ENCODE data around the gene STAMBP.
A peak's percentile ranks its signal among the peaks of the same experiment; 100 is the strongest.

The STAMBP gene

GRCh38 chr2:73906847-73907505, 78.2 kb downstream of the STAMBP start:
- DNase-seq (ENCODE audit: low read depth, low spot score), result no peak

- DNase-seq (ENCODE audit: low read depth, low spot score), result peak; percentile 25
Measured at GRCh38 chr2:73907840-73908452, 79.2 kb downstream of the STAMBP start.

DNA sequence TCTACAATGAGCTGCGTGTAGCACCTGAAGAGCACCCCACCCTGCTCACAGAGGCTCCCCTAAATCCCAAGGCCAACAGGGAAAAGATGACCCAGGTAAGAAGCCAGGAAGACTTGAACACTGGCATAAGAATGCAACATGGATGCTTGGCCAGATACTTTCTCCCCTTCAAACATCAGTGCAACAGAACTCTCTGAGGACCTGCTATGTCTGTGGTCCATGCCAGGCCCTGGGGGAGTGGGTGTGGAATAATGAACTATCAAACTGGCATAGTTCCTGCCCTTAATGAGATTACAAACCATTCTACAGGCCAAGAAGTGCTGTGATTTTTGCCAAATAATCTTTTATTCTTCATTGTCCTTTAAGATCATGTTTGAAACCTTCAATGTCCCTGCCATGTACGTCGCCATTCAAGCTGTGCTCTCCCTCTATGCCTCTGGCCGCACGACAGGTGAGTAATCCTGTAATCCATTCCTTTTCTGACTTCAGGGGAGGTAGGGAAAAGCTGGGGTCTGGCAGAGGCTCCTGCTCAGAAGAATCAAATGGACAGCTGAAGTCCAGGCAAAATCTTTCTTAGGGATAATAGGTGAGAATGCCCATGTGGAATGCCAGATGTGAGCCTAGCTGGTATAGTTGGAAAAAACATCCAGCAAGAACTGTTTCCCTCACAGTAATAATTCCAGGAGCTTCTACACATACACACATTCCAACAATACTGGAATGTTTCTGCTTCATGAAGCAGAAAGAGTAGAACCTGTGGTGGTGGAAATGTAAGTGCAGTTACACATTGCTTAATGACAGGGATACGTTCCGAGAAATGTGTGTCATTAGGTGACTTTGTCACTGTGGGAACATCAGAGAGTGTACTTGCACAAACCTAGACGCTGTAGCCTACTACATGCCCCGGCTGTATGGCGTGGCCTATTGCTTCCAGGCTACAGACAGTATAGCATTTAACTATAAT, 80.2 kb downstream of the STAMBP start:
- no peak for DNase-seq (ENCODE audit: low read depth, low spot score)

DNA sequence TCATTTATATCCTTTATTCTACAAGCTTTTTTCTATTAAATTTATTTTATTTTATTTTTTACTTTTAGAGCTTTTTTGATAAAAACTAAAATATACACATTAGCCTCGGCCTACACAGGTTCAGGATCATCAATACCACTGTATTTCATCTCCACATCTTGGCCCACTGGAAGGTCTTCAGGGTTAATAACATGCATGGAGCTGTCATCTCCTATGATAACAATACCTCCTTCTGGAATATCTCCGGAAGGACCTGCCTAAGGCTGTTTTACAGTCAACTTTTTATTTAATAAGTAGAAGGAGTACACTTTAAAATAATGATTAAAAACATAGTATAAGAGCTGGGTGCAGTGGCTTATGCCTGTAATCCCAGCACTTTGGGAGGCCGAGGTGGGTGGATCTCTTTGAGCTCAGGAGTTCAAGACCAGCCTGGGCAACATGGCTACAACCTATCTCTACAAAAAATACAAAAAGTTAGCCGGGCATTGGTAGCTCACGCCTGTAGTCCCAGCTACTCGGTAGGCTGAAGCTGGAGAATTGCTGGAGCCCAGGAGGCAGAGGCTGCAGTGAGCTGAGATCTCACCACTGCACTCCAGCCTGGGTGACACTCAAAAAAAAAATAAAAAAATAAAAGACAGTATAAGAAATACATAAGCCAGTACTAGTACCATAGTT, 82.2 kb downstream of the STAMBP start:
- no peak for DNase-seq (ENCODE audit: low read depth, low spot score)

DNA sequence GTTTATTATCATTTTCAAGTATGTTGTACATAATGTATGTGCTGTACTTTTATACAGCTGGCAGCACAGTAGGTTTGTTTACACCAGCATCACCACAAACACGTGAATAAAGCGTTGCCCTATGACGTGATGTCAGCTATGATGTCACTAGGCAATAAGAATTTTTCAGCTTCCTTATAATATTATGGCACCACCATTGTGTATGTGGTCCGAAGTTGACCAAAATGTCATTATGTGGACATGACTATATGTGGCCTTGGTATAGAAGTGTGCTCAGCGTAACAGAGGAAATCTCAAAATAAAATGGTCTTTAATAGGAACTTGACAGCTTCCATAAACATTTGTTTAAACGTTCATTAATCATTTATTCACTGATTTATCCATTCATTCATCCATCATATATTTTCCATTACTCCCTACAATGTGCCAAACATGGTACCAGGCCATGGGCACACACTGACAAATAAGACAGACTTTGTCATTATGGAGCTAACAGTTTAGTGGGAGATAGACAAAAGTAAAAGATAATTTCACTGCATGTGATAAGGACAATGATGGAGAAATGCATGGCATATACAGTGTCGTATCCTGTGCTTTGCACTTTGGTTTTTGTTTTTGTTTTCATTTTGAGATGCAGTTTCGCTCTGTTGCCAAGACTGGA, 82.9 kb downstream of the STAMBP start:
- no peak for DNase-seq (ENCODE audit: low read depth, low spot score)

DNA sequence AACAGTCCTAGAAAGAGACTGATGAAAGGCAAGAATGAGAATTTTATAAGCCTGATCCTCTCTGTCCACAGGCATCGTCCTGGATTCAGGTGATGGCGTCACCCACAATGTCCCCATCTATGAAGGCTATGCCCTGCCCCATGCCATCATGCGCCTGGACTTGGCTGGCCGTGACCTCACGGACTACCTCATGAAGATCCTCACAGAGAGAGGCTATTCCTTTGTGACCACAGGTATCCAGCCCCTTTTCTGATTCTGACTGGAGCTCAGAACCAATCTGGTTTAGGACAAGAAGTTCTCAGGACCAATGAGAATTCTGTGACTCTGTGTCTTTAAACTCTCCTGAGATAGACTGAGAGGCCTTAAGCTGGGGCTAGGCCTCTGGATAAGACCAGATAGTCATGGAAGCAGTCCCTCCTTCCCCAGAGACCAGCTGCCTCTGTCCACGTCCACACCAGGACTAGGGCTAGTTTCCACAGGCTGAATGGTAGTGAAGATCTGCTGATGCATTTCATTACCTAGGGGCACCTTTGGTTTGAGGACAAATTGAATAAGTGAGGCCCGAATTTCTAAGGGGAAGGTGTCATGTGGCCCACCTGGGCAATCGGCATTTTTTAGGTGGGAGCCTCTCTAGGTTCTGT, 84.8 kb downstream of the STAMBP start:
- DNase-seq (ENCODE audit: low read depth, low spot score), result no peak

- no peak for DNase-seq (ENCODE audit: low read depth, low spot score)
Measured at GRCh38 chr2:73914667-73915066, 85.9 kb downstream of the STAMBP start.

DNA sequence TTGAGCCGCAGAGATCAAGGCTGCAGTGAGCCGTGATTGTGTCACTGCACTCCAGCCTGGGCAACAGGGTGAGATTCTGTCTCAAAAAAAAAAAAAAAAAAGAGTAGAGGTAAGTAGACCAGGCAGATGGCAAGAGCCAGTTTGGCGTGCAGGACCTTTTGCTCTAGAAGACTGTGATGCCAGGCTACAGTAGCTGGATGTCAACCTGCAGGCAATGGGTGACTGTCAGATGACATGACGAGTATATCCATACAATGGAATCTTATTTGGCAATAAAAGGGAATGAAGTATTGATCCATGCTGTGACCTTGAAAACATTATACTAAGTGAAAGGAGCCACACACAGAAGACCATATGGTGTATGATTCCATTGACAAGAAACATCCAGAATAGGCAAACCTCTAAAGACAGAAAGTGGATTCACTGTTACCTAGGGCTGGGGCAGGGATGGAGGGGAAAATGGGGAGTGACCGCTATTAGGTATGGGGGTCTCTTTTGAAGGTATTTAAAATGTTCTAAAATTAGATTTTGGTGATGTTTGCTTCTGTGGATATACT, 86.8 kb downstream of the STAMBP start:
- DNase-seq (ENCODE audit: low read depth, low spot score), result no peak

GRCh38 chr2:73916666-73917065, 87.9 kb downstream of the STAMBP start:
- DNase-seq (ENCODE audit: low read depth, low spot score), result no peak

DNA sequence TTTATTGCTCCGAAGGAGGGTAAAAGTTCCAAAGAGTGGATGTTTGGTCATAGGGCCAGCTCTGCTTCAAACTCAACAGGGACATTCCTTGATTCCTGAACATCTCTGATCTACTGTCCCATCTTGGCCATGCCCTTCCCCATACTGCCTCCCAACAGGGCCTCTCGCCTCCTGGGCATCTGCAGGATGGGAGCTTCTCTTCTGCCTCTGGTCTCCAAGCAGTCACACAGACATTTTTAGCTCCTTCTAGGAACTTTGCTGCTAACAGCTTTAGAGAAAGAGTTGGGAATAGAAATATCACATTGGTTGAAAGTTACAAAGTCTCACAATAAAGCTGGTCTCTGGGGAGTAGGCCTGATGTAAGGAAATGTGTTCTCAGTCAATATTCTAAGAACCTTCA, 88.5 kb downstream of the STAMBP start:
- DNase-seq (ENCODE audit: low read depth, low spot score), result no peak

GRCh38 chr2:73917696-73918207, 89.0 kb downstream of the STAMBP start:
- no peak for DNase-seq (ENCODE audit: low read depth, low spot score)

DNA sequence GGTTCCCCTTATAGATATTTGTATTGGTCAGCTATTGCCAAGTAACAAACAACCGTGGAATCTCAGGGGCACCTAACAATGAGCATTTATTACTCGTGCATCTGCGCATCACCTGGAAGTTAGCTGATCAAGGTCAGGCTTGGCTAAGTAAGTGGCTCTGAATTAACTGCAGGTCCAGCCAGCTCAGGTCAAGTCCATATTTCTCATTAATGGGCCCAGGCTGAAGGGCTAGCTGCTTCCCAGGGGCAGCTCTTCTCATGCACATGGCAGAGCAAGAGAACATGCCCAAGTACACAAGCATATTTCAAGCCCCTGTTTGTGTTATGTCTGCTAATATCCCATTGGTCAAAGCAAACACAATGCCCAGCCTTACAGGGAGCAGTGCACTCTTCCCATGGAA, 90.1 kb downstream of the STAMBP start:
- DNase-seq (ENCODE audit: low read depth, low spot score), result no peak

GRCh38 chr2:73919596-73920228, 91.0 kb downstream of the STAMBP start:
- no peak for DNase-seq (ENCODE audit: low read depth, low spot score)

- DNase-seq (ENCODE audit: low read depth, low spot score), result no peak
Measured at GRCh38 chr2:73920577-73921545, 92.1 kb downstream of the STAMBP start.

- no peak for DNase-seq (ENCODE audit: low read depth, low spot score)
Measured at GRCh38 chr2:73921581-73921980, 92.8 kb downstream of the STAMBP start.

DNA sequence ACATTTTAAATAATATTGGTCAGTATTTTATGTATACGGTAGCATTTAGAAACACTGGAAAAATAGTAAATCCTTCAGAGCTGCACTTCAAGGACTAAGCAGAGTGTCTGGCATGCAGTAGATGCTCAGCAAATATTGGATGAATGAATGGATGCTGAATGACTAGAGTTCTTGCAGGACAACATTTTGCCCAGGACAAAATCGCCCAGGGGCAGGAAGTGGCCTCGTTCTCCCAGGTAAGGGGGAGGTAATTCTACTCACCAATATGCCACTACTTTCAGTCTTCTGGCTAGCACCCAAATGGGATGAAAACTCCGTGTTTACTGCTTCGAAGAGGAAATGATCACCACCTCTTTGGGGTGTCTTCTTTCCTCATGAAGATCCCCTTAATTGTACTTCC, 93.9 kb downstream of the STAMBP start:
- no peak for DNase-seq (ENCODE audit: low read depth, low spot score)

All from activated naive CD8-positive, alpha-beta T cell treated with anti-CD3 and anti-CD28 coated beads, Interleukin-2, amount 50 U/mL, for 16 hours (primary cell).